ENCODE results near the gene TXNL1.

GRCh38 chr18:56645415-56646016 lies 7.1 kb upstream of the TXNL1 start:
- TF ChIP-seq EZH2 (IDR thresholded peaks at IDR 0.05; ENCODE audit: insufficient read depth, low read length) (no peak), CTCF (IDR thresholded peaks at IDR 0.05; ENCODE audit: insufficient read depth, low read depth, low read length) (peak; percentile 62)

Data from astrocyte (in vitro differentiated cells and primary cell).